ENCODE measurements around the gene RPP25. TPM values are rescaled to one million over a fixed set of nuclear protein-coding genes. Genes with fewer than 3 reads are reported as not detected.

Gene RPP25
- total and polyA plus RNA-seq, 2 of the 13 experiments (the other 11 are each of a cell fraction or from before 2014, with no cell fraction given), result 0.05 to 0.11 TPM

GRCh38 chr15:74906450-74907162 is 50.0 kb downstream of the RPP25 start, which contains the start of gene FAM219B (continued):
- TF ChIP-seq YY1 (IDR thresholded peaks at IDR 0.05; ENCODE audit: insufficient read depth, insufficient replicate concordance, low read depth, low read length) (peak; percentile 94), MLX (CRISPR knock-in tag; IDR thresholded peaks at IDR 0.05) (no peak), POLR2G (IDR thresholded peaks at IDR 0.05; ENCODE audit: low read depth, low read length) (peak; percentile 95), ZNF782 (CRISPR knock-in tag; IDR thresholded peaks at IDR 0.05; ENCODE audit: borderline replicate concordance) (no peak), ZBTB42 (CRISPR knock-in tag; IDR thresholded peaks at IDR 0.05) (no peak; the same call in none of the 2 replicates), POGZ (CRISPR knock-in tag; IDR thresholded peaks at IDR 0.05) (peak; percentile 46; the same call in 1 of the 2 replicates), CREM (IDR thresholded peaks at IDR 0.05) (no peak), CREM (CRISPR knock-in tag; IDR thresholded peaks at IDR 0.05) (no peak), KLF11 (CRISPR knock-in tag; IDR thresholded peaks at IDR 0.05) (no peak; the same call in 1 of the 2 replicates), TFAP4 (IDR thresholded peaks at IDR 0.05; ENCODE audit: borderline replicate concordance, low read depth) (no peak; the same call in 1 of the 2 replicates), RNF2 (conservative IDR thresholded peaks at IDR 0.05; ENCODE audit: low read depth) (0 out of 2 replicates have a peak, but pooled peaks have one; percentile 16), SSRP1 (CRISPR knock-in tag; IDR thresholded peaks at IDR 0.05) (no peak), ZC3H4 (CRISPR knock-in tag; IDR thresholded peaks at IDR 0.05; ENCODE audit: borderline replicate concordance) (no peak), KAT7 (CRISPR knock-in tag; IDR thresholded peaks at IDR 0.05; ENCODE audit: borderline replicate concordance) (no peak), GTF2F1 (IDR thresholded peaks at IDR 0.05; ENCODE audit: low read length) (no peak), BCL3 (CRISPR knock-in tag; IDR thresholded peaks at IDR 0.05) (peak; percentile 84; the same call in 1 of the 2 replicates), ZNF598 (CRISPR knock-in tag; IDR thresholded peaks at IDR 0.05; ENCODE audit: borderline replicate concordance) (no peak), JARID2 (CRISPR knock-in tag; IDR thresholded peaks at IDR 0.05; ENCODE audit: insufficient replicate concordance) (no peak), SCMH1 (CRISPR knock-in tag; IDR thresholded peaks at IDR 0.05; ENCODE audit: borderline replicate concordance) (no peak), U2AF1 (optimal IDR thresholded peaks at IDR 0.05; ENCODE audit: low read depth, low read length) (no peak), ZNF816 (CRISPR knock-in tag; IDR thresholded peaks at IDR 0.05; ENCODE audit: borderline replicate concordance) (no peak), ZNF737 (CRISPR knock-in tag; IDR thresholded peaks at IDR 0.05; ENCODE audit: borderline replicate concordance) (0 out of 2 replicates have a peak, but pooled peaks have one; percentile 15), KLF9 (CRISPR knock-in tag; IDR thresholded peaks at IDR 0.05; ENCODE audit: low read depth) (no peak), HES4 (CRISPR knock-in tag; IDR thresholded peaks at IDR 0.05; ENCODE audit: borderline replicate concordance) (no peak), ZNF772 (CRISPR knock-in tag; IDR thresholded peaks at IDR 0.05) (no peak), MAX (IDR thresholded peaks at IDR 0.05) (peak; percentile 50), PATZ1 (CRISPR knock-in tag; IDR thresholded peaks at IDR 0.05) (peak; percentile 96)

All from HepG2 (cell line).